ENCODE data around the gene EOGT. TPM values are rescaled to one million over a fixed set of nuclear protein-coding genes. Genes with fewer than 3 reads are reported as not detected.

EOGT gene
- total and polyA plus RNA-seq, 10 of the 15 experiments (the other 5 are each of a cell fraction or from before 2014, with no cell fraction given), result 3.5 to 16.5 (median 8.3) TPM

DNA sequence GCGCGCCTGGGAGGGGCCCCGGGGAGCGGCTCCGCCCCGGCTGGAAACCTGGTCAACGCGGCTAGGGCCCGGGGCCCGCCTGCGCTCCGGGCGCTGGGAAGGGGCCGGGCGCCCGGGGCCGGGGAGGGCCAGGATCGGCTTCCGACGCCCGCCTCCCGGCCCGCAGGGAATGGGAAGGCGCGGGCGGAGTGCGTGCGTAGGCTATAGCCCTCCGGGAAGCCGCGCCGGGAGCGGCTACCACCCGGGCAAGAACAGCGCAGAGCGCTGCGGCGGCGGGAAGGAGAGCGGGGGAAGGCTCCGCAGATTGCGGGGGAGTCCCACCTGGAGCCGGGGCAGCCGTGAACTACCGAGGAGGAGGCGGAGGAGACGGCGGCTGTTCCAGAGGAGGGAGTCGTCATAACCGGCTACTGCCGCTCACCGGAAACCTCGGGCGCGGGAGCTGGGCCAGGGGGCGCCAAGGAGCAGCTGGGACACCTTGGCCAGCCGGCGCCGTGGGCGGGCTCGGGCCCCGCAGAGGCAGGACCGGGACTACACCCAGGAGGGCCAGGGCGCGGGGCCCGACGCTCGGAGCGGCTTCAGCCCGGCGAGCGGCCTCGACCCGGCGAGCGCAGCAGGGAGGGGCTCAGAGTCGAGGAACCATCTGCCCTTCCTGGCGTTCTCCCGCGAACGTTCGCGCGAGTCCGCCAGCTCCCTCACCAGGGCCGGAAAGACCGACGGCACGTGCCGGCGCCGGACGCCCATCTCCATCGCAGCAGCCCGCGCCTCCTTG is at the start of gene EOGT (continued):
- no peak; the same call in 1 of the 2 replicates for TF ChIP-seq CHD2 (IDR thresholded peaks at IDR 0.05; ENCODE audit: borderline replicate concordance, low read depth, low read length)
- no peak for TF ChIP-seq NRF1 (conservative IDR thresholded peaks at IDR 0.05; ENCODE audit: low read depth, low read length)
- TF ChIP-seq, protein P1, sequence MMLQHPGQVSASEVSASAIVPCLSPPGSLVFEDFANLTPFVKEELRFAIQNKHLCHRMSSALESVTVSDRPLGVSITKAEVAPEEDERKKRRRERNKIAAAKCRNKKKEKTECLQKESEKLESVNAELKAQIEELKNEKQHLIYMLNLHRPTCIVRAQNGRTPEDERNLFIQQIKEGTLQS (IDR thresholded peaks at IDR 0.05; ENCODE audit: borderline replicate concordance, extremely low read depth, low read depth, low read length), result no peak
- TF ChIP-seq BRCA1 (IDR thresholded peaks at IDR 0.05; ENCODE audit: low read depth, low read length), result no peak
- TF ChIP-seq TARDBP (IDR thresholded peaks at IDR 0.05; ENCODE audit: borderline replicate concordance), result peak; percentile 66; the same call in 1 of the 2 replicates
- peak; percentile 72 to 77 for TF ChIP-seq IKZF2 (IDR thresholded peaks at IDR 0.05)
- TF ChIP-seq, protein P2, sequence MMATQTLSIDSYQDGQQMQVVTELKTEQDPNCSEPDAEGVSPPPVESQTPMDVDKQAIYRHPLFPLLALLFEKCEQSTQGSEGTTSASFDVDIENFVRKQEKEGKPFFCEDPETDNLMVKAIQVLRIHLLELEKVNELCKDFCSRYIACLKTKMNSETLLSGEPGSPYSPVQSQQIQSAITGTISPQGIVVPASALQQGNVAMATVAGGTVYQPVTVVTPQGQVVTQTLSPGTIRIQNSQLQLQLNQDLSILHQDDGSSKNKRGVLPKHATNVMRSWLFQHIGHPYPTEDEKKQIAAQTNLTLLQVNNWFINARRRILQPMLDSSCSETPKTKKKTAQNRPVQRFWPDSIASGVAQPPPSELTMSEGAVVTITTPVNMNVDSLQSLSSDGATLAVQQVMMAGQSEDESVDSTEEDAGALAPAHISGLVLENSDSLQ (IDR thresholded peaks at IDR 0.05), result no peak
- TF ChIP-seq TAF1 (IDR thresholded peaks at IDR 0.05; ENCODE audit: borderline replicate concordance, low read depth, low read length), result no peak; the same call in 1 of the 2 replicates
- peak; percentile 98 to 99 for TF ChIP-seq BHLHE40 (IDR thresholded peaks at IDR 0.05; ENCODE audit: borderline replicate concordance in 1 of 2, low read depth in 2 of 2, low read length in 1 of 2)
- TF ChIP-seq ZSCAN29 (IDR thresholded peaks at IDR 0.05), result no peak
- no peak for TF ChIP-seq IRF4 (IDR thresholded peaks at IDR 0.05; ENCODE audit: low read depth, low read length)
- TF ChIP-seq, protein P3, sequence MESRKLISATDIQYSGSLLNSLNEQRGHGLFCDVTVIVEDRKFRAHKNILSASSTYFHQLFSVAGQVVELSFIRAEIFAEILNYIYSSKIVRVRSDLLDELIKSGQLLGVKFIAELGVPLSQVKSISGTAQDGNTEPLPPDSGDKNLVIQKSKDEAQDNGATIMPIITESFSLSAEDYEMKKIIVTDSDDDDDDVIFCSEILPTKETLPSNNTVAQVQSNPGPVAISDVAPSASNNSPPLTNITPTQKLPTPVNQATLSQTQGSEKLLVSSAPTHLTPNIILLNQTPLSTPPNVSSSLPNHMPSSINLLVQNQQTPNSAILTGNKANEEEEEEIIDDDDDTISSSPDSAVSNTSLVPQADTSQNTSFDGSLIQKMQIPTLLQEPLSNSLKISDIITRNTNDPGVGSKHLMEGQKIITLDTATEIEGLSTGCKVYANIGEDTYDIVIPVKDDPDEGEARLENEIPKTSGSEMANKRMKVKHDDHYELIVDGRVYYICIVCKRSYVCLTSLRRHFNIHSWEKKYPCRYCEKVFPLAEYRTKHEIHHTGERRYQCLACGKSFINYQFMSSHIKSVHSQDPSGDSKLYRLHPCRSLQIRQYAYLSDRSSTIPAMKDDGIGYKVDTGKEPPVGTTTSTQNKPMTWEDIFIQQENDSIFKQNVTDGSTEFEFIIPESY (IDR thresholded peaks at IDR 0.05), result no peak
- 0 out of 4 replicates have a peak, but pooled peaks of 1 of the 2 experiments have one; percentile 18 for TF ChIP-seq ETV6 (conservative IDR thresholded peaks at IDR 0.05 in 1 of 2, IDR thresholded peaks at IDR 0.05 in 1 of 2; ENCODE audit: borderline replicate concordance in 1 of 2, low read depth in 1 of 2)
- peak; percentile 23; the same call in 1 of the 2 replicates for TF ChIP-seq ZNF24 (IDR thresholded peaks at IDR 0.05)
- no peak for TF ChIP-seq ASH2L (IDR thresholded peaks at IDR 0.05; ENCODE audit: borderline replicate concordance, low read depth)
- TF ChIP-seq, protein P4, sequence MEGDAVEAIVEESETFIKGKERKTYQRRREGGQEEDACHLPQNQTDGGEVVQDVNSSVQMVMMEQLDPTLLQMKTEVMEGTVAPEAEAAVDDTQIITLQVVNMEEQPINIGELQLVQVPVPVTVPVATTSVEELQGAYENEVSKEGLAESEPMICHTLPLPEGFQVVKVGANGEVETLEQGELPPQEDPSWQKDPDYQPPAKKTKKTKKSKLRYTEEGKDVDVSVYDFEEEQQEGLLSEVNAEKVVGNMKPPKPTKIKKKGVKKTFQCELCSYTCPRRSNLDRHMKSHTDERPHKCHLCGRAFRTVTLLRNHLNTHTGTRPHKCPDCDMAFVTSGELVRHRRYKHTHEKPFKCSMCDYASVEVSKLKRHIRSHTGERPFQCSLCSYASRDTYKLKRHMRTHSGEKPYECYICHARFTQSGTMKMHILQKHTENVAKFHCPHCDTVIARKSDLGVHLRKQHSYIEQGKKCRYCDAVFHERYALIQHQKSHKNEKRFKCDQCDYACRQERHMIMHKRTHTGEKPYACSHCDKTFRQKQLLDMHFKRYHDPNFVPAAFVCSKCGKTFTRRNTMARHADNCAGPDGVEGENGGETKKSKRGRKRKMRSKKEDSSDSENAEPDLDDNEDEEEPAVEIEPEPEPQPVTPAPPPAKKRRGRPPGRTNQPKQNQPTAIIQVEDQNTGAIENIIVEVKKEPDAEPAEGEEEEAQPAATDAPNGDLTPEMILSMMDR (IDR thresholded peaks at IDR 0.05 in 2 of 3, conservative IDR thresholded peaks at IDR 0.05 in 1 of 3; ENCODE audit: control insufficient read depth in 2 of 3, extremely low read depth in 1 of 3, insufficient read depth in 1 of 3, low read depth in 3 of 3, low read length in 3 of 3), result peak; percentile 43 to 80 (median 71)
- no peak for TF ChIP-seq NR2C1 (IDR thresholded peaks at IDR 0.05)
- no peak; the same call in 1 of the 2 replicates for TF ChIP-seq MTA3 (IDR thresholded peaks at IDR 0.05; ENCODE audit: borderline replicate concordance, low read length)
- no peak for TF ChIP-seq MYB (IDR thresholded peaks at IDR 0.05; ENCODE audit: borderline replicate concordance, low read depth, low read length)
- no peak for TF ChIP-seq ZBED1 (IDR thresholded peaks at IDR 0.05; ENCODE audit: borderline replicate concordance)
- TF ChIP-seq, protein P5, sequence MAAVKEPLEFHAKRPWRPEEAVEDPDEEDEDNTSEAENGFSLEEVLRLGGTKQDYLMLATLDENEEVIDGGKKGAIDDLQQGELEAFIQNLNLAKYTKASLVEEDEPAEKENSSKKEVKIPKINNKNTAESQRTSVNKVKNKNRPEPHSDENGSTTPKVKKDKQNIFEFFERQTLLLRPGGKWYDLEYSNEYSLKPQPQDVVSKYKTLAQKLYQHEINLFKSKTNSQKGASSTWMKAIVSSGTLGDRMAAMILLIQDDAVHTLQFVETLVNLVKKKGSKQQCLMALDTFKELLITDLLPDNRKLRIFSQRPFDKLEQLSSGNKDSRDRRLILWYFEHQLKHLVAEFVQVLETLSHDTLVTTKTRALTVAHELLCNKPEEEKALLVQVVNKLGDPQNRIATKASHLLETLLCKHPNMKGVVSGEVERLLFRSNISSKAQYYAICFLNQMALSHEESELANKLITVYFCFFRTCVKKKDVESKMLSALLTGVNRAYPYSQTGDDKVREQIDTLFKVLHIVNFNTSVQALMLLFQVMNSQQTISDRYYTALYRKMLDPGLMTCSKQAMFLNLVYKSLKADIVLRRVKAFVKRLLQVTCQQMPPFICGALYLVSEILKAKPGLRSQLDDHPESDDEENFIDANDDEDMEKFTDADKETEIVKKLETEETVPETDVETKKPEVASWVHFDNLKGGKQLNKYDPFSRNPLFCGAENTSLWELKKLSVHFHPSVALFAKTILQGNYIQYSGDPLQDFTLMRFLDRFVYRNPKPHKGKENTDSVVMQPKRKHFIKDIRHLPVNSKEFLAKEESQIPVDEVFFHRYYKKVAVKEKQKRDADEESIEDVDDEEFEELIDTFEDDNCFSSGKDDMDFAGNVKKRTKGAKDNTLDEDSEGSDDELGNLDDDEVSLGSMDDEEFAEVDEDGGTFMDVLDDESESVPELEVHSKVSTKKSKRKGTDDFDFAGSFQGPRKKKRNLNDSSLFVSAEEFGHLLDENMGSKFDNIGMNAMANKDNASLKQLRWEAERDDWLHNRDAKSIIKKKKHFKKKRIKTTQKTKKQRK (IDR thresholded peaks at IDR 0.05; ENCODE audit: low read depth, low read length), result no peak

All from GM12878 (cell line).